ENCODE results near the gene ARMCX4. TPM values are rescaled to one million over a fixed set of nuclear protein-coding genes. Genes with fewer than 3 reads are reported as not detected.

ARMCX4 gene
- total and polyA plus RNA-seq, 8 donors = 3.1 to 35.3 (median 4.6) TPM

DNA sequence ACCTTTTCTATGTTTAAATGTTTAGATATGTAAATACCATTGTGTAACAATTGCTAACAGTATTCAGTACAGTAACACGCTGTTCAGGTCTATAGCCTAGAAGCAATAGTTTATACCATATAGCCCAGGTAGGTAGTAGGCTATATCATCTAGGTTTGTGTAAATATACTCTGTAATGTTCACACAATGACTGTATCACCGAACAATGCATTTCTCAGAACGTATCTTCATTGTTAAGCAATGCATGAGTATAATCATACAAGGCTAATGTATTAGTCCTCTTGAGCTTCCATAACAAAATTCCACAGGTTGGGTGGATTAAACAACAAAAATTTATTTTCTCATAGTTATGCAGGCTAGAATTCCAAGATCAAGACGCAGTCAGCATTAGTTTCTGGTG is 22.7 kb downstream of the ARMCX4 start:
- Histone ChIP-seq H3K9me3 (no peaks in the 10 kb centered on the region), H3K27me3 (no peaks in the 10 kb centered on the region), H3K4me1 (no peaks in the 10 kb centered on the region), H3K36me3 (peaks cover 0 to 8% (median 3%) of the 10 kb centered on the region in 4 donors), H3K27ac (no peak overlapping the region), H3K4me3 (no peak overlapping the region)
- 73 to 97% (median 77%) methylated on average over 4 of the region's 4 CpGs for WGBS, 5 donors
- intact Hi-C loops (cut with DNase I; ENCODE audit: low total_unique reads) = no loop called here
- TF ChIP-seq EP300 (IDR thresholded peaks at IDR 0.05) (no peak), POLR2A (IDR thresholded peaks at IDR 0.05) (no peak), POLR2AphosphoS5 (IDR thresholded peaks at IDR 0.05) (no peak)
- TF ChIP-seq, protein P1, sequence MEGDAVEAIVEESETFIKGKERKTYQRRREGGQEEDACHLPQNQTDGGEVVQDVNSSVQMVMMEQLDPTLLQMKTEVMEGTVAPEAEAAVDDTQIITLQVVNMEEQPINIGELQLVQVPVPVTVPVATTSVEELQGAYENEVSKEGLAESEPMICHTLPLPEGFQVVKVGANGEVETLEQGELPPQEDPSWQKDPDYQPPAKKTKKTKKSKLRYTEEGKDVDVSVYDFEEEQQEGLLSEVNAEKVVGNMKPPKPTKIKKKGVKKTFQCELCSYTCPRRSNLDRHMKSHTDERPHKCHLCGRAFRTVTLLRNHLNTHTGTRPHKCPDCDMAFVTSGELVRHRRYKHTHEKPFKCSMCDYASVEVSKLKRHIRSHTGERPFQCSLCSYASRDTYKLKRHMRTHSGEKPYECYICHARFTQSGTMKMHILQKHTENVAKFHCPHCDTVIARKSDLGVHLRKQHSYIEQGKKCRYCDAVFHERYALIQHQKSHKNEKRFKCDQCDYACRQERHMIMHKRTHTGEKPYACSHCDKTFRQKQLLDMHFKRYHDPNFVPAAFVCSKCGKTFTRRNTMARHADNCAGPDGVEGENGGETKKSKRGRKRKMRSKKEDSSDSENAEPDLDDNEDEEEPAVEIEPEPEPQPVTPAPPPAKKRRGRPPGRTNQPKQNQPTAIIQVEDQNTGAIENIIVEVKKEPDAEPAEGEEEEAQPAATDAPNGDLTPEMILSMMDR (IDR thresholded peaks at IDR 0.05) = no peak
- DNase-seq = no peak

DNA sequence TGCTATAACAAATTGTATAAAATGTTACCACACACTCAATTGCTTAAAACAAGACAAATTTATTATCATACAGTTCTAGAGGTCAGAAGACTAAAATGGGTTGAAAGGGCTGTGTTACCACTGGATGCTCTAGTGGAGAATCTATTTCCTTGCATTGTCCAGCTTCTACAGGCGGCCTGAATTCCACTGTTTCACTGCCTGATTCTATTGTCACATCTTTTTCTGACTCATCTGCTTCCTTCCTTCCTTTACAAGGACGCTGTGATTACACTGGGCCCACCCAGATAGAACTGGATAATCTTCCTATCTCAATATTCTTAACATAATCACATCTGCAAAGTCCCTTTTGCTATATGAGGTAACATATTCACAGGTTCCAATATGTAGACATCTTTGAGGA is 45.7 kb downstream of the ARMCX4 start:
- 36 to 79% (median 52%) methylated on average over 2 of the region's 2 CpGs for WGBS, 5 donors
- intact Hi-C loops (cut with DNase I; ENCODE audit: low total_unique reads) = no loop called here

More for the DNA sequence above, 45.7 kb downstream of the ARMCX4 start:
- no peak for DNase-seq
- Histone ChIP-seq H3K27me3 (no peaks in the 10 kb centered on the region), H3K4me1 (no peaks in the 10 kb centered on the region), H3K9me3 (peaks cover 0 to 15% (median 5%) of the 10 kb centered on the region in 4 donors), H3K4me3 (no peak overlapping the region), H3K27ac (no peak overlapping the region), H3K36me3 (peaks cover 0 to 16% (median 0%) of the 10 kb centered on the region in 4 donors)
- TF ChIP-seq, protein P1 (IDR thresholded peaks at IDR 0.05) = no peak
- TF ChIP-seq EP300 (IDR thresholded peaks at IDR 0.05) = no peak
- TF ChIP-seq POLR2A (IDR thresholded peaks at IDR 0.05) = no peak
- TF ChIP-seq POLR2AphosphoS5 (IDR thresholded peaks at IDR 0.05) = no peak

Other genes starting within 250 kb of the ARMCX4 start
- gene TAF7L, start 194.1 kb upstream of the ARMCX4 start, total RNA-seq = 1 to 10 TPM in 1 of 5 donors, not detected in 4; 2.0 TPM
- under 1 TPM in 1 of 3 donors, not detected in 2; 0.13 TPM for gene TAF7L, start 194.1 kb upstream of the ARMCX4 start, polyA plus RNA-seq
- 1 to 10 TPM in 4 of 5 donors, not detected in 1; 4.6 to 8.8 (median 7.2) TPM for gene TIMM8A, start 136.7 kb upstream of the ARMCX4 start, total RNA-seq
- 10 to 100 TPM in 1 of 3 donors, 1 to 10 TPM in 2; 6.9 to 10.9 (median 9.3) TPM for gene TIMM8A, start 136.7 kb upstream of the ARMCX4 start, polyA plus RNA-seq
- gene BTK, start 99.3 kb upstream of the ARMCX4 start, total RNA-seq = 1 to 10 TPM in 3 of 5 donors, not detected in 2; 1.3 to 8.7 (median 2.4) TPM
- gene BTK, start 99.3 kb upstream of the ARMCX4 start, polyA plus RNA-seq = 1 to 10 TPM; 2.6 to 4.9 (median 3.2) TPM
- 1,000 to 10,000 TPM in 2 of 5 donors, 100 to 1,000 TPM in 3; 555 to 1,097 (median 872) TPM for gene RPL36A, start 94.4 kb upstream of the ARMCX4 start, total RNA-seq
- 1,000 to 10,000 TPM; 2,307 to 3,486 (median 2,694) TPM for gene RPL36A, start 94.4 kb upstream of the ARMCX4 start, polyA plus RNA-seq
- gene GLA, start 77.5 kb upstream of the ARMCX4 start, total RNA-seq = 10 to 100 TPM in 2 of 5 donors, 1 to 10 TPM in 2, not detected in 1; 6.4 to 19.6 (median 12.7) TPM
- gene GLA, start 77.5 kb upstream of the ARMCX4 start, polyA plus RNA-seq = 10 to 100 TPM in 2 of 3 donors, 1 to 10 TPM in 1; 8.1 to 25.6 (median 18.6) TPM
- 10 to 100 TPM in 4 of 5 donors, 1 to 10 TPM in 1; 5.5 to 98.4 (median 15.2) TPM for gene HNRNPH2, start 77.2 kb upstream of the ARMCX4 start, total RNA-seq
- gene HNRNPH2, start 77.2 kb upstream of the ARMCX4 start, polyA plus RNA-seq = 10 to 100 TPM; 31.6 to 53.5 (median 46.1) TPM
- 10 to 100 TPM in 3 of 5 donors, 1 to 10 TPM in 2; 2.8 to 72.8 (median 18.2) TPM for gene ARMCX1, start 65.1 kb downstream of the ARMCX4 start, total RNA-seq
- 10 to 100 TPM in 2 of 3 donors, 1 to 10 TPM in 1; 9.5 to 13.0 (median 10.8) TPM for gene ARMCX1, start 65.1 kb downstream of the ARMCX4 start, polyA plus RNA-seq
- gene ARMCX6, start 132.5 kb downstream of the ARMCX4 start, total RNA-seq = 10 to 100 TPM in 1 of 5 donors, 1 to 10 TPM in 3, under 1 TPM in 1; 0.45 to 20.6 (median 7.0) TPM
- gene ARMCX6, start 132.5 kb downstream of the ARMCX4 start, polyA plus RNA-seq = 10 to 100 TPM; 19.5 to 23.2 (median 19.9) TPM
- 10 to 100 TPM; 10.7 to 79.1 (median 21.0) TPM for gene ARMCX3, start 137.7 kb downstream of the ARMCX4 start, total RNA-seq
- gene ARMCX3, start 137.7 kb downstream of the ARMCX4 start, polyA plus RNA-seq = 10 to 100 TPM; 15.6 to 25.8 (median 24.5) TPM
- 10 to 100 TPM in 3 of 5 donors, 1 to 10 TPM in 2; 4.2 to 35.3 (median 20.4) TPM for gene ARMCX2, start 174.4 kb downstream of the ARMCX4 start, total RNA-seq
- gene ARMCX2, start 174.4 kb downstream of the ARMCX4 start, polyA plus RNA-seq = 10 to 100 TPM in 1 of 3 donors, 1 to 10 TPM in 2; 4.6 to 11.8 (median 5.1) TPM

All from stomach (tissue), 9 donors.